Astrocyte (in vitro differentiated cells and primary cell): Measurements from ENCODE around the gene GPM6B. TPM values are rescaled to one million over a fixed set of nuclear protein-coding genes. Genes with fewer than 3 reads are reported as not detected.

Experiments used
- DNase-seq: peaks from one replicate; pipeline ENCODE4 v3.0.0-alpha.2; 2010; ENCODE audit warnings: low read depth
- FAIRE-seq: peaks from 2 replicates; lab custom pipeline; 2011; peaks lifted over from hg19 to GRCh38; lab: Jason Lieb, UNC
- H2AFZ ChIP-seq: 2 replicates; pipeline ENCODE4 v1.6.0; 2012; ENCODE audit warnings: low read depth, low read length, inconsistent platforms
- H3K27ac ChIP-seq: 2 replicates; pipeline ENCODE4 v1.5.1; 2011; ENCODE audit warnings: low read depth, low read length, inconsistent platforms
- H3K27me3 ChIP-seq: 2 replicates; pipeline ENCODE4 v1.6.0; 2011; ENCODE audit warnings: low read length, inconsistent platforms; ENCODE audit not compliant: insufficient read depth
- H3K36me3 ChIP-seq: 2 replicates; pipeline ENCODE4 v1.5.1; 2011; ENCODE audit warnings: low read length, inconsistent platforms; ENCODE audit not compliant: insufficient read depth
- H3K4me1 ChIP-seq: 2 replicates; pipeline ENCODE4 v1.5.1; 2011; ENCODE audit warnings: low read length, inconsistent platforms; ENCODE audit not compliant: insufficient read depth
- H3K4me2 ChIP-seq: 2 replicates; pipeline ENCODE4 v1.6.0; 2012; ENCODE audit warnings: low read length, inconsistent platforms
- H3K4me3 ChIP-seq: 2 replicates; pipeline ENCODE4 v1.5.1; 2011; ENCODE audit warnings: low read depth, mild to moderate bottlenecking, low read length, inconsistent platforms; ENCODE audit not compliant: insufficient read depth
- H3K79me2 ChIP-seq: 2 replicates; pipeline ENCODE4 v1.6.0; 2012; ENCODE audit warnings: mild to moderate bottlenecking, low read length, inconsistent platforms; ENCODE audit not compliant: insufficient read depth
- H3K9ac ChIP-seq: 2 replicates; pipeline ENCODE4 v1.6.0; 2012; ENCODE audit warnings: mild to moderate bottlenecking, low read length, inconsistent platforms
- H3K9me3 ChIP-seq: 2 replicates; pipeline ENCODE4 v1.5.1; 2012; ENCODE audit warnings: low read depth, mild to moderate bottlenecking, low read length, inconsistent platforms; ENCODE audit not compliant: insufficient read depth
- H4K20me1 ChIP-seq: 2 replicates; pipeline ENCODE4 v1.6.0; 2012; ENCODE audit warnings: low read length, inconsistent platforms; ENCODE audit not compliant: insufficient read depth
- H3K27ac Mint-ChIP-seq: one replicate; pipeline ENCODE4 v1.8.0; 2021; ENCODE audit warnings: mild to moderate bottlenecking, mixed read lengths; ENCODE audit not compliant: unreplicated experiment
- H3K27me3 Mint-ChIP-seq: one replicate; pipeline ENCODE4 v1.8.0; 2021; ENCODE audit warnings: low read depth, mixed read lengths; ENCODE audit not compliant: unreplicated experiment
- H3K36me3 Mint-ChIP-seq: one replicate; pipeline ENCODE4 v1.8.0; 2021; ENCODE audit warnings: low read depth, mixed read lengths; ENCODE audit not compliant: unreplicated experiment
- H3K4me1 Mint-ChIP-seq: one replicate; pipeline ENCODE4 v1.8.0; 2021; ENCODE audit warnings: low read depth, mixed read lengths; ENCODE audit not compliant: unreplicated experiment
- H3K4me3 Mint-ChIP-seq: one replicate; pipeline ENCODE4 v1.8.0; 2021; ENCODE audit warnings: mild to moderate bottlenecking, moderate library complexity, mixed read lengths; ENCODE audit not compliant: unreplicated experiment
- H3K9me3 Mint-ChIP-seq: one replicate; pipeline ENCODE4 v1.8.0; 2021; ENCODE audit warnings: mild to moderate bottlenecking, mixed read lengths; ENCODE audit not compliant: unreplicated experiment
- CTCF ChIP-seq: IDR thresholded peaks from 2 replicates; pipeline ENCODE4 v1.5.1; 2011; ENCODE audit warnings: low read depth, mild to moderate bottlenecking, inconsistent platforms, low read length, moderate library complexity; ENCODE audit not compliant: insufficient read depth
- EZH2 ChIP-seq: IDR thresholded peaks from 2 replicates; pipeline ENCODE4 v1.6.1; 2012; ENCODE audit warnings: mild to moderate bottlenecking, low read length, inconsistent platforms; ENCODE audit not compliant: insufficient read depth
- total RNA-seq: library from RNA; stranded (reverse); gene quantifications from 2 replicates; pipeline ENCODE4 v1.2.1, GENCODE V29; 2021

The GPM6B gene
- total RNA-seq, 1 donor from 2014 or later, result 21.5 TPM

- H2AFZ ChIP-seq, result no peak overlapping the region
- no peaks in the 10 kb centered on the region for H3K79me2 ChIP-seq
- Mint-ChIP-seq H3K27ac (no peak overlapping the region), H3K27me3 (no peaks in the 10 kb centered on the region), H3K9me3 (no peaks in the 10 kb centered on the region), H3K4me1 (peaks cover 8% of the 10 kb centered on the region), H3K4me3 (no peak overlapping the region), H3K36me3 (no peaks in the 10 kb centered on the region)
- H3K9ac ChIP-seq, result no peak overlapping the region
- no peak for TF ChIP-seq CTCF
- no peak for TF ChIP-seq EZH2
- H3K9me3 ChIP-seq, result no peaks in the 10 kb centered on the region
- peaks cover 5% of the 10 kb centered on the region for H3K4me1 ChIP-seq
- no peak overlapping the region for H3K4me2 ChIP-seq
- H3K4me3 ChIP-seq, result no peak overlapping the region
- no peak for DNase-seq
- no peaks in the 10 kb centered on the region for H4K20me1 ChIP-seq
- H3K27me3 ChIP-seq, result no peaks in the 10 kb centered on the region
- peaks cover 9% of the 10 kb centered on the region for H3K36me3 ChIP-seq
- H3K27ac ChIP-seq, result no peak overlapping the region
- FAIRE-seq, result no peak
Observed at GRCh38 chrX:13776387-13776786, 40.5 kb downstream of the GPM6B start.

- H3K9me3 ChIP-seq, result no peaks in the 10 kb centered on the region
- Mint-ChIP-seq H3K36me3 (no peaks in the 10 kb centered on the region), H3K27me3 (no peaks in the 10 kb centered on the region), H3K27ac (no peak overlapping the region), H3K4me3 (no peak overlapping the region), H3K4me1 (peaks cover 4% of the 10 kb centered on the region), H3K9me3 (no peaks in the 10 kb centered on the region)
- no peaks in the 10 kb centered on the region for H3K27me3 ChIP-seq
- FAIRE-seq (no peak), DNase-seq (no peak)
- H2AFZ ChIP-seq, result no peak overlapping the region
- no peak overlapping the region for H3K4me3 ChIP-seq
- no peak overlapping the region for H3K27ac ChIP-seq
- H3K79me2 ChIP-seq, result no peaks in the 10 kb centered on the region
- TF ChIP-seq CTCF (no peak), EZH2 (no peak)
- no peak overlapping the region for H3K9ac ChIP-seq
- no peak overlapping the region for H3K4me2 ChIP-seq
- H3K36me3 ChIP-seq, result peaks cover 9% of the 10 kb centered on the region
- peaks cover 5% of the 10 kb centered on the region for H3K4me1 ChIP-seq
- H4K20me1 ChIP-seq, result no peaks in the 10 kb centered on the region
Observed at GRCh38 chrX:13775837-13776236, 41.1 kb downstream of the GPM6B start.

GRCh38 chrX:13774696-13775095, 42.2 kb downstream of the GPM6B start:
- Histone ChIP-seq H3K27ac (no peak overlapping the region), H4K20me1 (no peaks in the 10 kb centered on the region), H3K4me3 (no peak overlapping the region), H3K27me3 (no peaks in the 10 kb centered on the region), H3K9ac (no peak overlapping the region), H3K4me2 (no peak overlapping the region), H3K9me3 (no peaks in the 10 kb centered on the region), H3K4me1 (peaks cover 5% of the 10 kb centered on the region), H3K36me3 (peaks cover 11% of the 10 kb centered on the region), H2AFZ (no peak overlapping the region), H3K79me2 (no peaks in the 10 kb centered on the region)
- Mint-ChIP-seq H3K4me3 (no peak overlapping the region), H3K27ac (no peak overlapping the region), H3K36me3 (no peaks in the 10 kb centered on the region), H3K4me1 (peaks cover 4% of the 10 kb centered on the region), H3K27me3 (no peaks in the 10 kb centered on the region), H3K9me3 (no peaks in the 10 kb centered on the region)
- TF ChIP-seq EZH2 (no peak), CTCF (no peak)
- FAIRE-seq (no peak), DNase-seq (no peak)
